ENCODE measurements around the gene HTR1D.

DNA sequence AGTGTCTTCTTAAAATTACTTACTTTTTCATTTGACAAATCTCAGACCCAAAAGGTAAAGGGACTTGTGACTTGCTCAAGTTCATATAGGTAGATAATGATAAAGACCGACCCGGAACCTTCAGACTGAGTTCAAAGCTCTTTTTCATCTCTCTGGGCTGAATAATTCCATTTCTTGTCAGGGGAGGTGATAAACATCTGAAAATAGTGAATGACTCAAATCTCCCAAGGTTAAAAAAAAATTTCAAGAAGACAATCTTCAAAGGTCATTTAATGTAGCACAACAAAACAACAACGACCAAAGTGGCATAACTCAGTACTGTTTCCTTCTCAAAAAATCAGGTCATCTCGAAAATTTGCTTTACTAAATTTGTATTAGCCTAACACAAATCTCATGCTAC is 69.2 kb downstream of the HTR1D start:
- no peak for TF ChIP-seq POLR2A (IDR thresholded peaks at IDR 0.05; ENCODE audit: low read depth, low read length)
- TF ChIP-seq, protein P1, sequence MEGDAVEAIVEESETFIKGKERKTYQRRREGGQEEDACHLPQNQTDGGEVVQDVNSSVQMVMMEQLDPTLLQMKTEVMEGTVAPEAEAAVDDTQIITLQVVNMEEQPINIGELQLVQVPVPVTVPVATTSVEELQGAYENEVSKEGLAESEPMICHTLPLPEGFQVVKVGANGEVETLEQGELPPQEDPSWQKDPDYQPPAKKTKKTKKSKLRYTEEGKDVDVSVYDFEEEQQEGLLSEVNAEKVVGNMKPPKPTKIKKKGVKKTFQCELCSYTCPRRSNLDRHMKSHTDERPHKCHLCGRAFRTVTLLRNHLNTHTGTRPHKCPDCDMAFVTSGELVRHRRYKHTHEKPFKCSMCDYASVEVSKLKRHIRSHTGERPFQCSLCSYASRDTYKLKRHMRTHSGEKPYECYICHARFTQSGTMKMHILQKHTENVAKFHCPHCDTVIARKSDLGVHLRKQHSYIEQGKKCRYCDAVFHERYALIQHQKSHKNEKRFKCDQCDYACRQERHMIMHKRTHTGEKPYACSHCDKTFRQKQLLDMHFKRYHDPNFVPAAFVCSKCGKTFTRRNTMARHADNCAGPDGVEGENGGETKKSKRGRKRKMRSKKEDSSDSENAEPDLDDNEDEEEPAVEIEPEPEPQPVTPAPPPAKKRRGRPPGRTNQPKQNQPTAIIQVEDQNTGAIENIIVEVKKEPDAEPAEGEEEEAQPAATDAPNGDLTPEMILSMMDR (IDR thresholded peaks at IDR 0.05; ENCODE audit: extremely low read depth in 1 of 2, insufficient read depth in 1 of 2, low read depth in 1 of 2, low read length in 2 of 2) = no peak

All from endothelial cell of umbilical vein (primary cell).